HG03097 (cell line): Measurements from ENCODE around the gene SDR39U1.

Experiments used
- ATAC-seq: cut with Tn5 transposase; IDR thresholded peaks from one replicate; pipeline ENCODE4 v1.9.1; 2021; ENCODE audit not compliant: unreplicated experiment, low FRiP score

Gene SDR39U1

GRCh38 chr14:24430143-24430681 is 12.4 kb downstream of the SDR39U1 start:
- peak; percentile 38 for ATAC-seq

GRCh38 chr14:24429395-24430142 is 13.0 kb downstream of the SDR39U1 start, which contains the start of the genes CBLN3 and KHNYN:
CBLN3 (minus strand) TSS chr14:24429668; CDS start chr14:24429054, 614 bp downstream.
KHNYN (plus strand) TSS chr14:24429954; CDS start chr14:24430731, 777 bp downstream.
- peak; percentile 62 for ATAC-seq

- ATAC-seq, result no peak
These were observed 13.8 kb downstream of the SDR39U1 start for GRCh38 chr14:24428628-24429394.

- ATAC-seq, result no peak
These were observed 14.8 kb downstream of the SDR39U1 start for GRCh38 chr14:24427537-24428508.

- no peak for ATAC-seq
These were observed 15.6 kb downstream of the SDR39U1 start for GRCh38 chr14:24426912-24427536.

GRCh38 chr14:24426150-24426911 is 16.2 kb downstream of the SDR39U1 start:
- ATAC-seq, result no peak

- ATAC-seq, result no peak
These were observed 16.9 kb downstream of the SDR39U1 start for GRCh38 chr14:24425704-24426103.

- ATAC-seq, result no peak
These were observed 19.6 kb downstream of the SDR39U1 start for GRCh38 chr14:24422694-24423601.

GRCh38 chr14:24422261-24422660 is 20.3 kb downstream of the SDR39U1 start:
- ATAC-seq, result no peak

- ATAC-seq, result no peak
These were observed 24.1 kb downstream of the SDR39U1 start for GRCh38 chr14:24418492-24418873.

- ATAC-seq, result no peak
These were observed 24.6 kb downstream of the SDR39U1 start for GRCh38 chr14:24417832-24418491.

- ATAC-seq, result no peak
These were observed 25.5 kb downstream of the SDR39U1 start for GRCh38 chr14:24416932-24417619.

- ATAC-seq, result no peak
These were observed 26.2 kb downstream of the SDR39U1 start for GRCh38 chr14:24416254-24416931.

- no peak for ATAC-seq
These were observed 26.9 kb downstream of the SDR39U1 start for GRCh38 chr14:24415421-24416253.

GRCh38 chr14:24414732-24415420 is 27.7 kb downstream of the SDR39U1 start:
- no peak for ATAC-seq
